Coronary artery (tissue), 2 donors: ENCODE results near the gene TMEM131.
A peak's percentile ranks its signal among the peaks of the same experiment; 100 is the strongest.

Experiments
- DNase-seq: peaks from one replicate; pipeline ENCODE4 v3.0.0-alpha.2; 2017; ENCODE audit warnings: low spot score
- H3K27ac ChIP-seq, 2 donors: fragments of 200-600 bp; sonication (generic); one replicate each; pipeline ENCODE4 v1.5.1; 2016 to 2019
- H3K4me3 ChIP-seq: fragments of 200-600 bp; sonication (generic); 2 replicates; pipeline ENCODE4 v1.5.1; 2016; ENCODE audit warnings: mild to moderate bottlenecking, moderate library complexity
- CTCF ChIP-seq: fragments of 200-600 bp; sonication (generic); IDR thresholded peaks from one replicate; pipeline ENCODE4 v1.5.1; 2019; ENCODE audit warnings: antibody characterized with exemption

TMEM131 gene

GRCh38 chr2:97997784-97998392, 2.1 kb upstream of the TMEM131 start:
- Histone ChIP-seq H3K4me3 (no peak overlapping the region), H3K27ac (no peak overlapping the region)
- DNase-seq = no peak

GRCh38 chr2:97996679-97997078, 931 bp upstream of the TMEM131 start:
- Histone ChIP-seq H3K27ac (peak overlapping the region in 1 of 2 donors; percentile 98), H3K4me3 (peak overlapping the region; percentile 91)
- DNase-seq = no peak
- no peak for TF ChIP-seq CTCF

More at GRCh38 chr2:97997784-97998392, 2.1 kb upstream of the TMEM131 start:
- TF ChIP-seq CTCF = no peak

- H3K4me3 ChIP-seq = peak overlapping the region; percentile 91
- DNase-seq = no peak
- no peak for TF ChIP-seq CTCF
- H3K27ac ChIP-seq = peak overlapping the region; percentile 97 to 98
Observed at GRCh38 chr2:97995026-97995733, 568 bp downstream of the TMEM131 start.

GRCh38 chr2:97994476-97994875, 1.3 kb downstream of the TMEM131 start:
- H3K27ac ChIP-seq = peak overlapping the region; percentile 97 to 98
- no peak for DNase-seq
- peak overlapping the region; percentile 91 for H3K4me3 ChIP-seq
- no peak for TF ChIP-seq CTCF

GRCh38 chr2:97993926-97994325, 1.8 kb downstream of the TMEM131 start:
- H3K27ac ChIP-seq = peak overlapping the region; percentile 1 to 97
- peak overlapping the region; percentile 91 for H3K4me3 ChIP-seq
- TF ChIP-seq CTCF = no peak
- no peak for DNase-seq

GRCh38 chr2:97992836-97993825, 2.6 kb downstream of the TMEM131 start:
- no peak for TF ChIP-seq CTCF
- no peak for DNase-seq
- Histone ChIP-seq H3K27ac (peak overlapping the region; percentile 1 to 97), H3K4me3 (peak overlapping the region; percentile 91)
